ENCODE data around the gene IFIT3.

DNA sequence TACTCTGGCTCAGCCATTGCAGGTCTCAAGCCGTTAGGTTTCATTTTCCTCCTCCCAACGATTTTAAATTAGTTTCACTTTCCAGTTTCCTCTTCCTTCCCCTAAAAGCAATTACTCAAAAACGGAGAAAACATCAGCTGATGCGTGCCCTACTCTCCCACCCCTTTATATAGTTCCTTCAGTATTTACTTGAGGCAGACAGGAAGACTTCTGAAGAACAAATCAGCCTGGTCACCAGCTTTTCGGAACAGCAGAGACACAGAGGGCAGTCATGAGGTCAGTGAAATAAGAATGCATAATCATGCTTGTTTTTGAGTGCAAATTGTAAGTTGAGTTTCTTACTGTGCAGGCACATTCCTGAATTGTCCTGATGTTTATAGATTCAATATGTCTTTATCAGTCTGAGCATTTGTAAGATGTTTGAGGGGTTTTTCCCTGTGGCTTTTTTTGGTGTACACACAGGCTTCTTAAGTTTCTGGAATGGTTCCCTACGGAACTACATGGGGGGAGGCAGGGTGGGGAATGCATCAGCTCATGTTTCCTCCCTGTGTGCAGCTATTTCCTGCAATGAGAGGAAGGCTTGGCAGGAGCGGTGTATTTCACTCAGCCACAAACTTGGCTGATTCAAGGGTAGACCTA lies at the start of gene IFIT3:
- TF ChIP-seq, protein P1, sequence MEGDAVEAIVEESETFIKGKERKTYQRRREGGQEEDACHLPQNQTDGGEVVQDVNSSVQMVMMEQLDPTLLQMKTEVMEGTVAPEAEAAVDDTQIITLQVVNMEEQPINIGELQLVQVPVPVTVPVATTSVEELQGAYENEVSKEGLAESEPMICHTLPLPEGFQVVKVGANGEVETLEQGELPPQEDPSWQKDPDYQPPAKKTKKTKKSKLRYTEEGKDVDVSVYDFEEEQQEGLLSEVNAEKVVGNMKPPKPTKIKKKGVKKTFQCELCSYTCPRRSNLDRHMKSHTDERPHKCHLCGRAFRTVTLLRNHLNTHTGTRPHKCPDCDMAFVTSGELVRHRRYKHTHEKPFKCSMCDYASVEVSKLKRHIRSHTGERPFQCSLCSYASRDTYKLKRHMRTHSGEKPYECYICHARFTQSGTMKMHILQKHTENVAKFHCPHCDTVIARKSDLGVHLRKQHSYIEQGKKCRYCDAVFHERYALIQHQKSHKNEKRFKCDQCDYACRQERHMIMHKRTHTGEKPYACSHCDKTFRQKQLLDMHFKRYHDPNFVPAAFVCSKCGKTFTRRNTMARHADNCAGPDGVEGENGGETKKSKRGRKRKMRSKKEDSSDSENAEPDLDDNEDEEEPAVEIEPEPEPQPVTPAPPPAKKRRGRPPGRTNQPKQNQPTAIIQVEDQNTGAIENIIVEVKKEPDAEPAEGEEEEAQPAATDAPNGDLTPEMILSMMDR (IDR thresholded peaks at IDR 0.05), result no peak; the same call in 1 of the 2 replicates
- no peak; the same call in 1 of the 2 replicates for TF ChIP-seq SIN3A (IDR thresholded peaks at IDR 0.05; ENCODE audit: borderline replicate concordance, low read depth, low read length)
- no peak for TF ChIP-seq RCOR1 (IDR thresholded peaks at IDR 0.05; ENCODE audit: low read length)
- TF ChIP-seq, protein P2, sequence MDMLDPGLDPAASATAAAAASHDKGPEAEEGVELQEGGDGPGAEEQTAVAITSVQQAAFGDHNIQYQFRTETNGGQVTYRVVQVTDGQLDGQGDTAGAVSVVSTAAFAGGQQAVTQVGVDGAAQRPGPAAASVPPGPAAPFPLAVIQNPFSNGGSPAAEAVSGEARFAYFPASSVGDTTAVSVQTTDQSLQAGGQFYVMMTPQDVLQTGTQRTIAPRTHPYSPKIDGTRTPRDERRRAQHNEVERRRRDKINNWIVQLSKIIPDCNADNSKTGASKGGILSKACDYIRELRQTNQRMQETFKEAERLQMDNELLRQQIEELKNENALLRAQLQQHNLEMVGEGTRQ (IDR thresholded peaks at IDR 0.05; ENCODE audit: borderline replicate concordance, low read depth, low read length), result no peak
- TF ChIP-seq POLR2AphosphoS5 (IDR thresholded peaks at IDR 0.05; ENCODE audit: low read depth, low read length), result peak; percentile 58; the same call in 1 of the 2 replicates
- TF ChIP-seq, protein P3, sequence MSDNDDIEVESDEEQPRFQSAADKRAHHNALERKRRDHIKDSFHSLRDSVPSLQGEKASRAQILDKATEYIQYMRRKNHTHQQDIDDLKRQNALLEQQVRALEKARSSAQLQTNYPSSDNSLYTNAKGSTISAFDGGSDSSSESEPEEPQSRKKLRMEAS (IDR thresholded peaks at IDR 0.05; ENCODE audit: low read depth), result peak; percentile 61; the same call in 1 of the 2 replicates
- TF ChIP-seq YY1 (IDR thresholded peaks at IDR 0.05; ENCODE audit: low read depth), result no peak
- TF ChIP-seq, protein P4, sequence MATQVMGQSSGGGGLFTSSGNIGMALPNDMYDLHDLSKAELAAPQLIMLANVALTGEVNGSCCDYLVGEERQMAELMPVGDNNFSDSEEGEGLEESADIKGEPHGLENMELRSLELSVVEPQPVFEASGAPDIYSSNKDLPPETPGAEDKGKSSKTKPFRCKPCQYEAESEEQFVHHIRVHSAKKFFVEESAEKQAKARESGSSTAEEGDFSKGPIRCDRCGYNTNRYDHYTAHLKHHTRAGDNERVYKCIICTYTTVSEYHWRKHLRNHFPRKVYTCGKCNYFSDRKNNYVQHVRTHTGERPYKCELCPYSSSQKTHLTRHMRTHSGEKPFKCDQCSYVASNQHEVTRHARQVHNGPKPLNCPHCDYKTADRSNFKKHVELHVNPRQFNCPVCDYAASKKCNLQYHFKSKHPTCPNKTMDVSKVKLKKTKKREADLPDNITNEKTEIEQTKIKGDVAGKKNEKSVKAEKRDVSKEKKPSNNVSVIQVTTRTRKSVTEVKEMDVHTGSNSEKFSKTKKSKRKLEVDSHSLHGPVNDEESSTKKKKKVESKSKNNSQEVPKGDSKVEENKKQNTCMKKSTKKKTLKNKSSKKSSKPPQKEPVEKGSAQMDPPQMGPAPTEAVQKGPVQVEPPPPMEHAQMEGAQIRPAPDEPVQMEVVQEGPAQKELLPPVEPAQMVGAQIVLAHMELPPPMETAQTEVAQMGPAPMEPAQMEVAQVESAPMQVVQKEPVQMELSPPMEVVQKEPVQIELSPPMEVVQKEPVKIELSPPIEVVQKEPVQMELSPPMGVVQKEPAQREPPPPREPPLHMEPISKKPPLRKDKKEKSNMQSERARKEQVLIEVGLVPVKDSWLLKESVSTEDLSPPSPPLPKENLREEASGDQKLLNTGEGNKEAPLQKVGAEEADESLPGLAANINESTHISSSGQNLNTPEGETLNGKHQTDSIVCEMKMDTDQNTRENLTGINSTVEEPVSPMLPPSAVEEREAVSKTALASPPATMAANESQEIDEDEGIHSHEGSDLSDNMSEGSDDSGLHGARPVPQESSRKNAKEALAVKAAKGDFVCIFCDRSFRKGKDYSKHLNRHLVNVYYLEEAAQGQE (IDR thresholded peaks at IDR 0.05; ENCODE audit: low read depth, low read length), result 0 out of 2 replicates have a peak, but pooled peaks have one; percentile 36
- TF ChIP-seq EZH2phosphoT487 (IDR thresholded peaks at IDR 0.05; ENCODE audit: borderline replicate concordance, low read depth), result no peak
- TF ChIP-seq, protein P5, sequence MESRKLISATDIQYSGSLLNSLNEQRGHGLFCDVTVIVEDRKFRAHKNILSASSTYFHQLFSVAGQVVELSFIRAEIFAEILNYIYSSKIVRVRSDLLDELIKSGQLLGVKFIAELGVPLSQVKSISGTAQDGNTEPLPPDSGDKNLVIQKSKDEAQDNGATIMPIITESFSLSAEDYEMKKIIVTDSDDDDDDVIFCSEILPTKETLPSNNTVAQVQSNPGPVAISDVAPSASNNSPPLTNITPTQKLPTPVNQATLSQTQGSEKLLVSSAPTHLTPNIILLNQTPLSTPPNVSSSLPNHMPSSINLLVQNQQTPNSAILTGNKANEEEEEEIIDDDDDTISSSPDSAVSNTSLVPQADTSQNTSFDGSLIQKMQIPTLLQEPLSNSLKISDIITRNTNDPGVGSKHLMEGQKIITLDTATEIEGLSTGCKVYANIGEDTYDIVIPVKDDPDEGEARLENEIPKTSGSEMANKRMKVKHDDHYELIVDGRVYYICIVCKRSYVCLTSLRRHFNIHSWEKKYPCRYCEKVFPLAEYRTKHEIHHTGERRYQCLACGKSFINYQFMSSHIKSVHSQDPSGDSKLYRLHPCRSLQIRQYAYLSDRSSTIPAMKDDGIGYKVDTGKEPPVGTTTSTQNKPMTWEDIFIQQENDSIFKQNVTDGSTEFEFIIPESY (IDR thresholded peaks at IDR 0.05; ENCODE audit: borderline replicate concordance, low read depth), result 0 out of 2 replicates have a peak, but pooled peaks have one; percentile 14

All from SK-N-SH (cell line).